K562 (cell line): Measurements from ENCODE around the gene RHOXF1. TPM values are rescaled to one million over a fixed set of nuclear protein-coding genes. Genes with fewer than 3 reads are reported as not detected.

Experiments
- ATAC-seq: fragments of 200-7000 bp; cut with Tn5 transposase; 3 replicates; pipeline ENCODE4 v1.9.1; 2020; ENCODE audit warnings: moderate library complexity
- BruUV-seq: library from RNA; stranded (reverse); fragments of 400-500 nt; replicated peaks from 2 replicates; lab custom pipeline; 2021; lab: Mats Ljungman, UMichigan
- CTCF ChIA-PET: fragments of 300-600 bp; formaldehyde crosslinking; extraction: SDS; loops from one replicate; lab custom pipeline; 2021; ENCODE audit warnings: low intra/inter-chr PET ratio; lab: Yijun Ruan, JAX
- POLR2A ChIA-PET: fragments of 300-600, 350-650 bp; sonication (Branson Sonifier 250); formaldehyde crosslinking; extraction: SDS; loops from one replicate; lab custom pipeline; 2021; ENCODE audit warnings: antibody characterized with exemption, inconsistent platforms; lab: Yijun Ruan, JAX
- DNase-seq, 4 experiments: peaks; one replicate each; pipeline versions ENCODE4 v3.0.0 to v3.0.0-alpha.2; 2011 to 2018; ENCODE audit warnings: low spot score in 3 of 4, mixed read lengths in 3 of 4; ENCODE audit errors: extremely low read depth in 1 of 4
- FAIRE-seq: peaks from 2 replicates; lab custom pipeline; 2011; peaks lifted over from hg19 to GRCh38; lab: Jason Lieb, UNC
- H2AFZ ChIP-seq: 2 replicates; pipeline ENCODE4 v1.6.0; 2011; ENCODE audit warnings: low read depth, low read length, control low read depth, inconsistent platforms
- H3K27ac ChIP-seq: fragments of 200-600 bp; 3 replicates; pipeline ENCODE4 v1.8.0; 2011; ENCODE audit warnings: low read depth, mild to moderate bottlenecking, control low read depth, inconsistent platforms, low read length, moderate library complexity, mixed read lengths; ENCODE audit errors: extremely low read depth
- H3K27me3 ChIP-seq, 2 experiments: fragments of 300-600 bp in 1 of 2; 2 replicates in 1 of 2; 3 replicates in 1 of 2; pipeline versions ENCODE4 v1.6.0 to v1.8.0; 2011; ENCODE audit warnings: inconsistent platforms in 2 of 2, low read length in 2 of 2, mild to moderate bottlenecking in 1 of 2, mixed read lengths in 1 of 2, moderate library complexity in 1 of 2; ENCODE audit not compliant: control insufficient read depth in 2 of 2, insufficient read depth in 2 of 2
- H3K36me3 ChIP-seq: fragments of 300-600 bp; 3 replicates; pipeline ENCODE4 v1.8.0; 2011; ENCODE audit warnings: mild to moderate bottlenecking, low read length, inconsistent platforms; ENCODE audit not compliant: control insufficient read depth, insufficient read depth
- H3K4me1 ChIP-seq, 2 experiments: fragments of 200-600 bp in 1 of 2; replicated peaks in 1 of 2; 2 replicates in 1 of 2; 3 replicates in 1 of 2; pipeline versions ENCODE4 v1.5.1 to v1.8.0; 2011; ENCODE audit warnings: inconsistent platforms in 2 of 2, low read length in 2 of 2, mild to moderate bottlenecking in 1 of 2, mixed read lengths in 1 of 2, moderate library complexity in 1 of 2; ENCODE audit not compliant: control insufficient read depth in 2 of 2, insufficient read depth in 2 of 2
- H3K4me2 ChIP-seq: 2 replicates; pipeline ENCODE4 v1.6.1; 2011; ENCODE audit warnings: low read length, control low read depth, inconsistent platforms, mixed read lengths; ENCODE audit not compliant: insufficient read depth
- H3K4me3 ChIP-seq: fragments of 200-600 bp; sonication (generic), shearing (Covaris generic); 2 replicates; pipeline ENCODE4 v1.5.1; 2016; ENCODE audit warnings: control low read depth, inconsistent platforms
- H3K79me2 ChIP-seq: fragments of 200-600 bp; 3 replicates; pipeline ENCODE4 v1.8.0; 2011; ENCODE audit warnings: low read length, inconsistent platforms; ENCODE audit not compliant: control insufficient read depth, insufficient read depth
- H3K9ac ChIP-seq, 2 experiments: 2 replicates each; pipeline versions ENCODE4 v1.6.0 to v1.6.1; 2011; ENCODE audit warnings: low read depth in 2 of 2, low read length in 2 of 2, control low read depth in 1 of 2, inconsistent platforms in 1 of 2, mild to moderate bottlenecking in 1 of 2, mixed read lengths in 1 of 2; ENCODE audit not compliant: insufficient read depth in 1 of 2
- H3K9me1 ChIP-seq: one replicate; pipeline ENCODE4 v1.6.0; 2011; ENCODE audit warnings: inconsistent platforms, mild to moderate bottlenecking, low read length, moderate library complexity; ENCODE audit not compliant: control insufficient read depth, insufficient read depth
- H3K9me3 ChIP-seq: replicated peaks from 2 replicates; pipeline ENCODE4 v1.5.1; 2011; ENCODE audit warnings: low read depth, low read length, inconsistent platforms; ENCODE audit not compliant: control insufficient read depth, insufficient read depth
- H4K20me1 ChIP-seq: replicated peaks from 2 replicates; pipeline ENCODE4 v1.6.1; 2011; ENCODE audit warnings: low read length, inconsistent platforms, mixed read lengths; ENCODE audit not compliant: control insufficient read depth, insufficient read depth
- CXXC5 ChIP-seq: fragments of 250-450 bp; sonication (Bioruptor Pico); IDR thresholded peaks from 2 replicates; pipeline ENCODE4 v1.8.0; 2022; ENCODE audit warnings: inconsistent platforms, mild to moderate bottlenecking, moderate library complexity
- E2F3 ChIP-seq: fragments of 250-450 bp; sonication (Bioruptor Pico); IDR thresholded peaks from 2 replicates; pipeline ENCODE4 v1.4.0; 2020; ENCODE audit warnings: mild to moderate bottlenecking
- FUS ChIP-seq: fragments of 200-400 bp; formaldehyde crosslinking; optimal IDR thresholded peaks from 2 replicates; pipeline ENCODE3; 2017; ENCODE audit warnings: low read depth, low read length
- GTF2A2 ChIP-seq: IDR thresholded peaks from 2 replicates; pipeline ENCODE4 v1.6.1; 2016; ENCODE audit warnings: mild to moderate bottlenecking, missing genetic modification characterization, missing compliant biosample characterization
- NCOA2 ChIP-seq, 2 experiments: fragments of 450-650 bp; IDR thresholded peaks; 2 replicates each; pipeline ENCODE4 v1.6.1; 2018; ENCODE audit warnings: mild to moderate bottlenecking in 2 of 2, moderate library complexity in 1 of 2; ENCODE audit not compliant: partially characterized antibody in 2 of 2
- NFATC3 ChIP-seq: fragments of 450-650 bp; IDR thresholded peaks from 2 replicates; pipeline ENCODE4 v1.6.1; 2017; ENCODE audit warnings: mild to moderate bottlenecking
- NR2F6 ChIP-seq: fragments of 450-650 bp; formaldehyde crosslinking; IDR thresholded peaks from 2 replicates; pipeline ENCODE4 v1.4.0; 2020; ENCODE audit warnings: mild to moderate bottlenecking
- PREB ChIP-seq: sonication (generic); formaldehyde crosslinking; IDR thresholded peaks from 2 replicates; pipeline ENCODE4 v1.8.1; 2023; ENCODE audit warnings: mild to moderate bottlenecking, missing genetic modification reagents
- VEZF1 ChIP-seq: fragments of 200-800 bp; sonication (Bioruptor generic); IDR thresholded peaks from 2 replicates; pipeline ENCODE4 v1.6.1; 2017; ENCODE audit warnings: missing genetic modification characterization, missing compliant biosample characterization
- WGBS: fragments of 100-300 bp; shearing (Covaris generic); methylation state at CpG from one replicate; pipeline ENCODE4 v1.1.6; 2016; ENCODE audit warnings: low coverage, mixed read lengths; ENCODE audit not compliant: insufficient coverage; ENCODE audit errors: missing lambda C conversion rate; 5-methylcytosine and 5-hydroxymethylcytosine counted together
- in situ Hi-C: fragments of 300-500 bp; cut with MboI; formaldehyde crosslinking; loops from 4 replicates; pipeline ENCODE4 v1.15.0; 2018; ENCODE audit warnings: inconsistent platforms, mixed read lengths
- intact Hi-C: fragments of 100-400 bp; cut with micrococcal nuclease; formaldehyde crosslinking; loops from 2 replicates; pipeline ENCODE4 v1.14.2; 2022
- polyA plus RNA-seq, 8 experiments: library from polyadenylated mRNA; depleted of rRNA in 4 of 8; stranded (reverse) in 5 of 8; unstranded in 3 of 8; fragments of >200 nt; fragmentation: Nextera tagmentation in 2 of 8; fragmentation: Illumina TruSeq in 1 of 8; extraction: Ambion mirVana in 2 of 8; extraction: Trizol in 1 of 8; gene quantifications; 2 replicates each; pipeline versions ENCODE4 v1.2.1 to v1.2.3, GENCODE V29; 2011 to 2014; ENCODE audit warnings: inconsistent platforms in 1 of 8, missing spikeins in 1 of 8
- total RNA-seq, 7 experiments: library from RNA; depleted of rRNA in 6 of 7; stranded (reverse); fragments of >200 nt in 6 of 7; fragmentation: Illumina TruSeq in 2 of 7; extraction: Trizol in 2 of 7; gene quantifications; 2 replicates each; pipeline versions ENCODE4 v1.2.1 to v1.2.3, GENCODE V29; 2011 to 2021; ENCODE audit warnings: low replicate concordance in 1 of 7
- TF ChIP-seq, protein P1 (sequence below): fragments of 200-600 bp; sonication (generic); IDR thresholded peaks from one replicate; pipeline ENCODE4 v1.6.1; 2012; ENCODE audit warnings: mild to moderate bottlenecking, low read depth, low read length, inconsistent platforms

The RHOXF1 gene
- total and polyA plus RNA-seq, 9 of the 15 experiments (the other 6 are each of a cell fraction or from before 2014, with no cell fraction given) = 0.17 TPM; not detected in 8

DNA sequence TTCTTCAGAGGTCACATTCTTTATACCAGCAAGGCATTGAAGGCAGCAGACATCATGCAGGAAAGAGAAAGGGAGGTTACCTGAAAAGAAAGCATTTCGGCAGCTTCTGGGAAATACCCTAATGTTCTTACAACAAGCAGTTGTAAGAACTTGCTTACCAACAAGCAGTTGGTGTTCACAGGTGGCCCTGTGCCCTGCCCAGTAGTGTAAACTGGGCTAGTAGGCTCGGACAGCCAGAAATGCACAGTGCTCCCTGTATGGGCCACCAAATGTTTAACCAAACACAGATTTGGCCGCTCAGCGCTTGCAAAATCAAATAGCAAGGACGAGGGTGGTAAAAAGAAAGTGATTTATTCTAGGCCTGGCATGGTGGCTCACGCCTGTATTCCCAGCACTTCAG lies 20.4 kb upstream of the RHOXF1 start:
- Histone ChIP-seq H3K27ac (no peak overlapping the region), H3K9me3 (no peaks in the 10 kb centered on the region), H3K27me3 (no peaks in the 10 kb centered on the region), H4K20me1 (no peaks in the 10 kb centered on the region), H3K4me1 (no peaks in the 10 kb centered on the region), H3K36me3 (no peaks in the 10 kb centered on the region), H3K4me3 (no peak overlapping the region), H2AFZ (no peak overlapping the region), H3K4me2 (no peak overlapping the region), H3K9ac (no peak overlapping the region), H3K9me1 (no peaks in the 10 kb centered on the region), H3K79me2 (no peaks in the 10 kb centered on the region)
- no peak for ATAC-seq
- no peak for FAIRE-seq
- ChIA-PET CTCF (no interaction called here), POLR2A (no interaction called here)
- in situ Hi-C loops = no loop called here
- no peak for DNase-seq
- BruUV-seq = no TSS peak
- WGBS = 47% methylated on average over 6 of the region's 6 CpGs
- intact Hi-C loops = no loop called here
- TF ChIP-seq VEZF1 (CRISPR knock-in tag) (no peak), FUS (no peak), E2F3 (CRISPR knock-in tag) (no peak), NFATC3 (no peak), NR2F6 (CRISPR knock-in tag) (no peak), PREB (CRISPR knock-in tag) (no peak), GTF2A2 (no peak), CXXC5 (CRISPR knock-in tag) (no peak), NCOA2 (IDR thresholded peaks at IDR 0.05; ENCODE audit: partially characterized antibody in 2 of 2) (no peak)
- TF ChIP-seq, protein P1, sequence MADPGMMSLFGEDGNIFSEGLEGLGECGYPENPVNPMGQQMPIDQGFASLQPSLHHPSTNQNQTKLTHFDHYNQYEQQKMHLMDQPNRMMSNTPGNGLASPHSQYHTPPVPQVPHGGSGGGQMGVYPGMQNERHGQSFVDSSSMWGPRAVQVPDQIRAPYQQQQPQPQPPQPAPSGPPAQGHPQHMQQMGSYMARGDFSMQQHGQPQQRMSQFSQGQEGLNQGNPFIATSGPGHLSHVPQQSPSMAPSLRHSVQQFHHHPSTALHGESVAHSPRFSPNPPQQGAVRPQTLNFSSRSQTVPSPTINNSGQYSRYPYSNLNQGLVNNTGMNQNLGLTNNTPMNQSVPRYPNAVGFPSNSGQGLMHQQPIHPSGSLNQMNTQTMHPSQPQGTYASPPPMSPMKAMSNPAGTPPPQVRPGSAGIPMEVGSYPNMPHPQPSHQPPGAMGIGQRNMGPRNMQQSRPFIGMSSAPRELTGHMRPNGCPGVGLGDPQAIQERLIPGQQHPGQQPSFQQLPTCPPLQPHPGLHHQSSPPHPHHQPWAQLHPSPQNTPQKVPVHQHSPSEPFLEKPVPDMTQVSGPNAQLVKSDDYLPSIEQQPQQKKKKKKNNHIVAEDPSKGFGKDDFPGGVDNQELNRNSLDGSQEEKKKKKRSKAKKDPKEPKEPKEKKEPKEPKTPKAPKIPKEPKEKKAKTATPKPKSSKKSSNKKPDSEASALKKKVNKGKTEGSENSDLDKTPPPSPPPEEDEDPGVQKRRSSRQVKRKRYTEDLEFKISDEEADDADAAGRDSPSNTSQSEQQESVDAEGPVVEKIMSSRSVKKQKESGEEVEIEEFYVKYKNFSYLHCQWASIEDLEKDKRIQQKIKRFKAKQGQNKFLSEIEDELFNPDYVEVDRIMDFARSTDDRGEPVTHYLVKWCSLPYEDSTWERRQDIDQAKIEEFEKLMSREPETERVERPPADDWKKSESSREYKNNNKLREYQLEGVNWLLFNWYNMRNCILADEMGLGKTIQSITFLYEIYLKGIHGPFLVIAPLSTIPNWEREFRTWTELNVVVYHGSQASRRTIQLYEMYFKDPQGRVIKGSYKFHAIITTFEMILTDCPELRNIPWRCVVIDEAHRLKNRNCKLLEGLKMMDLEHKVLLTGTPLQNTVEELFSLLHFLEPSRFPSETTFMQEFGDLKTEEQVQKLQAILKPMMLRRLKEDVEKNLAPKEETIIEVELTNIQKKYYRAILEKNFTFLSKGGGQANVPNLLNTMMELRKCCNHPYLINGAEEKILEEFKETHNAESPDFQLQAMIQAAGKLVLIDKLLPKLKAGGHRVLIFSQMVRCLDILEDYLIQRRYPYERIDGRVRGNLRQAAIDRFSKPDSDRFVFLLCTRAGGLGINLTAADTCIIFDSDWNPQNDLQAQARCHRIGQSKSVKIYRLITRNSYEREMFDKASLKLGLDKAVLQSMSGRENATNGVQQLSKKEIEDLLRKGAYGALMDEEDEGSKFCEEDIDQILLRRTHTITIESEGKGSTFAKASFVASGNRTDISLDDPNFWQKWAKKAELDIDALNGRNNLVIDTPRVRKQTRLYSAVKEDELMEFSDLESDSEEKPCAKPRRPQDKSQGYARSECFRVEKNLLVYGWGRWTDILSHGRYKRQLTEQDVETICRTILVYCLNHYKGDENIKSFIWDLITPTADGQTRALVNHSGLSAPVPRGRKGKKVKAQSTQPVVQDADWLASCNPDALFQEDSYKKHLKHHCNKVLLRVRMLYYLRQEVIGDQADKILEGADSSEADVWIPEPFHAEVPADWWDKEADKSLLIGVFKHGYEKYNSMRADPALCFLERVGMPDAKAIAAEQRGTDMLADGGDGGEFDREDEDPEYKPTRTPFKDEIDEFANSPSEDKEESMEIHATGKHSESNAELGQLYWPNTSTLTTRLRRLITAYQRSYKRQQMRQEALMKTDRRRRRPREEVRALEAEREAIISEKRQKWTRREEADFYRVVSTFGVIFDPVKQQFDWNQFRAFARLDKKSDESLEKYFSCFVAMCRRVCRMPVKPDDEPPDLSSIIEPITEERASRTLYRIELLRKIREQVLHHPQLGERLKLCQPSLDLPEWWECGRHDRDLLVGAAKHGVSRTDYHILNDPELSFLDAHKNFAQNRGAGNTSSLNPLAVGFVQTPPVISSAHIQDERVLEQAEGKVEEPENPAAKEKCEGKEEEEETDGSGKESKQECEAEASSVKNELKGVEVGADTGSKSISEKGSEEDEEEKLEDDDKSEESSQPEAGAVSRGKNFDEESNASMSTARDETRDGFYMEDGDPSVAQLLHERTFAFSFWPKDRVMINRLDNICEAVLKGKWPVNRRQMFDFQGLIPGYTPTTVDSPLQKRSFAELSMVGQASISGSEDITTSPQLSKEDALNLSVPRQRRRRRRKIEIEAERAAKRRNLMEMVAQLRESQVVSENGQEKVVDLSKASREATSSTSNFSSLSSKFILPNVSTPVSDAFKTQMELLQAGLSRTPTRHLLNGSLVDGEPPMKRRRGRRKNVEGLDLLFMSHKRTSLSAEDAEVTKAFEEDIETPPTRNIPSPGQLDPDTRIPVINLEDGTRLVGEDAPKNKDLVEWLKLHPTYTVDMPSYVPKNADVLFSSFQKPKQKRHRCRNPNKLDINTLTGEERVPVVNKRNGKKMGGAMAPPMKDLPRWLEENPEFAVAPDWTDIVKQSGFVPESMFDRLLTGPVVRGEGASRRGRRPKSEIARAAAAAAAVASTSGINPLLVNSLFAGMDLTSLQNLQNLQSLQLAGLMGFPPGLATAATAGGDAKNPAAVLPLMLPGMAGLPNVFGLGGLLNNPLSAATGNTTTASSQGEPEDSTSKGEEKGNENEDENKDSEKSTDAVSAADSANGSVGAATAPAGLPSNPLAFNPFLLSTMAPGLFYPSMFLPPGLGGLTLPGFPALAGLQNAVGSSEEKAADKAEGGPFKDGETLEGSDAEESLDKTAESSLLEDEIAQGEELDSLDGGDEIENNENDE = no peak
